Measurements from ENCODE around the gene SFI1.

GRCh38 chr22:31533374-31533773, 37.0 kb downstream of the SFI1 start:
- TF ChIP-seq CTCF (tag by site-specific recombination; IDR thresholded peaks at IDR 0.05) (no peak), MYNN (tag by site-specific recombination; IDR thresholded peaks at IDR 0.05; ENCODE audit: borderline replicate concordance) (no peak), REST (tag by site-specific recombination; IDR thresholded peaks at IDR 0.05) (no peak), SP3 (tag by site-specific recombination; IDR thresholded peaks at IDR 0.05) (no peak), ZNF510 (tag by site-specific recombination; IDR thresholded peaks at IDR 0.05; ENCODE audit: insufficient replicate concordance) (no peak), ZBTB10 (tag by site-specific recombination; IDR thresholded peaks at IDR 0.05) (no peak), ZNF76 (tag by site-specific recombination; IDR thresholded peaks at IDR 0.05; ENCODE audit: borderline replicate concordance, low read depth) (no peak), ZNF660 (tag by site-specific recombination; IDR thresholded peaks at IDR 0.05) (no peak), ZSCAN5A (tag by site-specific recombination; IDR thresholded peaks at IDR 0.05) (no peak), GLIS1 (tag by site-specific recombination; IDR thresholded peaks at IDR 0.05) (no peak), ZNF777 (tag by site-specific recombination; IDR thresholded peaks at IDR 0.05; ENCODE audit: borderline replicate concordance) (no peak), ATF2 (tag by site-specific recombination; IDR thresholded peaks at IDR 0.05; ENCODE audit: low read depth) (no peak), ZNF830 (tag by site-specific recombination; IDR thresholded peaks at IDR 0.05; ENCODE audit: low read depth) (no peak)
